Endothelial cell of umbilical vein (primary cell): ENCODE measurements around the gene EIF3I.

Experiments used
- GATA2 ChIP-seq: IDR thresholded peaks from 2 replicates; pipeline ENCODE4 v1.7.0; 2011; ENCODE audit warnings: low read depth, mild to moderate bottlenecking, moderate library complexity, mixed read lengths, low read length; ENCODE audit not compliant: insufficient read length, insufficient read depth
- TF ChIP-seq, protein P1 (sequence below), 2 donors: IDR thresholded peaks; 1 replicate in 1 of 2; 2 replicates in 1 of 2; pipeline ENCODE4 v1.5.1; 2011; ENCODE audit warnings: low read length in 2 of 2, mild to moderate bottlenecking in 2 of 2, moderate library complexity in 2 of 2, control low read depth in 1 of 2, inconsistent platforms in 1 of 2, low read depth in 1 of 2; ENCODE audit not compliant: insufficient read depth in 1 of 2; ENCODE audit errors: extremely low read depth in 1 of 2

- TF ChIP-seq GATA2, result no peak
- TF ChIP-seq, protein P1, sequence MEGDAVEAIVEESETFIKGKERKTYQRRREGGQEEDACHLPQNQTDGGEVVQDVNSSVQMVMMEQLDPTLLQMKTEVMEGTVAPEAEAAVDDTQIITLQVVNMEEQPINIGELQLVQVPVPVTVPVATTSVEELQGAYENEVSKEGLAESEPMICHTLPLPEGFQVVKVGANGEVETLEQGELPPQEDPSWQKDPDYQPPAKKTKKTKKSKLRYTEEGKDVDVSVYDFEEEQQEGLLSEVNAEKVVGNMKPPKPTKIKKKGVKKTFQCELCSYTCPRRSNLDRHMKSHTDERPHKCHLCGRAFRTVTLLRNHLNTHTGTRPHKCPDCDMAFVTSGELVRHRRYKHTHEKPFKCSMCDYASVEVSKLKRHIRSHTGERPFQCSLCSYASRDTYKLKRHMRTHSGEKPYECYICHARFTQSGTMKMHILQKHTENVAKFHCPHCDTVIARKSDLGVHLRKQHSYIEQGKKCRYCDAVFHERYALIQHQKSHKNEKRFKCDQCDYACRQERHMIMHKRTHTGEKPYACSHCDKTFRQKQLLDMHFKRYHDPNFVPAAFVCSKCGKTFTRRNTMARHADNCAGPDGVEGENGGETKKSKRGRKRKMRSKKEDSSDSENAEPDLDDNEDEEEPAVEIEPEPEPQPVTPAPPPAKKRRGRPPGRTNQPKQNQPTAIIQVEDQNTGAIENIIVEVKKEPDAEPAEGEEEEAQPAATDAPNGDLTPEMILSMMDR (IDR thresholded peaks at IDR 0.05; ENCODE audit: extremely low read depth in 1 of 2, insufficient read depth in 1 of 2, low read depth in 1 of 2, low read length in 2 of 2), result no peak
Observed at GRCh38 chr1:32181065-32181464, 41.1 kb upstream of the EIF3I start.
